Activated naive CD4-positive, alpha-beta T cell treated with anti-CD3 and anti-CD28 coated beads for 36 hours (primary cell): ENCODE data around the gene RGS3. TPM values are rescaled to one million over a fixed set of nuclear protein-coding genes. Genes with fewer than 3 reads are reported as not detected.

Source experiments
- CTCF ChIA-PET: fragments of 350-600 bp; sonication (Branson Sonifier 250); formaldehyde crosslinking; loops from one replicate; lab custom pipeline; 2021; ENCODE audit warnings: antibody characterized with exemption; lab: Charles Lee
- DNase-seq: peaks from one replicate; pipeline ENCODE4 v3.0.0-alpha.2; 2020
- H3K27ac Mint-ChIP-seq: one replicate; pipeline ENCODE4 v1.8.0; 2021; ENCODE audit warnings: mild to moderate bottlenecking, mixed read lengths
- H3K27me3 Mint-ChIP-seq: one replicate; pipeline ENCODE4 v1.8.0; 2021; ENCODE audit warnings: low read depth, mixed read lengths
- H3K36me3 Mint-ChIP-seq: one replicate; pipeline ENCODE4 v1.8.0; 2021; ENCODE audit warnings: low read depth, mixed read lengths
- H3K4me1 Mint-ChIP-seq: one replicate; pipeline ENCODE4 v1.8.0; 2021; ENCODE audit warnings: low read depth, mixed read lengths
- H3K4me3 Mint-ChIP-seq: one replicate; pipeline ENCODE4 v1.8.0; 2021; ENCODE audit warnings: mild to moderate bottlenecking, moderate library complexity, mixed read lengths
- H3K9me3 Mint-ChIP-seq: one replicate; pipeline ENCODE4 v1.8.0; 2021; ENCODE audit warnings: mixed read lengths
- intact Hi-C: fragments of 100-400 bp; cut with micrococcal nuclease; formaldehyde crosslinking; loops from one replicate; pipeline ENCODE4 v1.15.1; 2023
- total RNA-seq, 2 experiments: library from RNA; stranded (reverse); gene quantifications; one replicate each; pipeline ENCODE4 v1.2.3, GENCODE V29; 2021

The RGS3 gene
- total RNA-seq, 2 experiments from 2014 or later, result 11.9 to 12.6 TPM

DNA sequence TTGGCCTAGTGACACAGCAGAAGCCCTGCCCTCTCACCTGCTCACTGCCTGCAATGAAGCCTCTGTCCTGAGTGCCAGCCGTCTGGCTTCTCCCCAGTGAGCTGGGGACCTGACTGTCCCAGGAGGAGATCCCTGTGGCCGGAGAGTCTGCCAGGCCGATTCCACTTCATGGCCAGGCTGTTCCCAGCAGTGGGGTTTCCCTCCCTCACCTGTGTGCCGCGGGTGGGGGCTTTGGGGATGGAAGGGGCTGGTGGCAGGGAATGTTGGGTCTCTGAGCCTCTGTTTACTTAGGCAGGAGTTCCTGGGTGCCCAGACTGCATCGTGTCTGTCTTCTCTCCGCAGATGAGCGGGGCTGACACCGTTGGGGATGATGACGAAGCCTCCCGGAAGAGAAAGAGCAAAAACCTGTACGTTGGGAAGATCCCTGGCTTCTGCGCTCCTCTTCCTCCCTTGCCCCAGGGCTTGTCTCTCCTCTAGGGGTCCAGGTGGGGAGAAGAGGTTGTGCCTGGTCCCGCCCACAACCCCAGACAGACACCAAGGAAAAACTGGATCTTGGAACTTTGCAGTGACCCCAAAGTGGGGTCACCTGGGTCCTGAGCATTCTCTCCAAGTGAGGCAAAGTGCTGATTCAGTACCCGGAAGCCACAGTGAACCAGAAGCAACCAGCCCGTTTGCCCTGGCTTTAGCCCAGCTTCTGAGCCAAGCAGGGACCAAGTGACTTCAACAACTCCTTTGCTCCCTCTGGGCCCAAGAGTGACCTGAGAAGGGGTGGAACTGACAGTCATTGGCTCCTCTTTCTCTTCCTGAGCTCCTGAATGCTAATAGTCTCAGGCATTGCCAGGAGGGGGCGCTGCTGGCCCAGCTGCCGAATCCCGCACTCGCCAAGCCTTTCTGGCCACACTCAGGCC, 127.7 kb downstream of the RGS3 start:
- Mint-ChIP-seq H3K4me1 (peaks cover 37% of the 10 kb centered on the region), H3K27me3 (no peaks in the 10 kb centered on the region), H3K9me3 (no peaks in the 10 kb centered on the region), H3K27ac (no peak overlapping the region), H3K36me3 (peaks cover 3% of the 10 kb centered on the region), H3K4me3 (no peak overlapping the region)
- intact Hi-C loops, result loop anchor here (1.0 to 2.0 kb wide), 4 partner anchors 64 to 316 kb away; partner anchors contain the start of genes C9orf43, CDC26, POLE3 and PRPF4
- CTCF ChIA-PET, result interaction anchor here (0.5 to 20.1 kb wide), 30 partner anchors 9 to 327 kb away, joined by 3 to 440 read pairs (median 4); partner anchors contain the start of genes CDC26 and PRPF4
- DNase-seq, result peak; percentile 85

DNA sequence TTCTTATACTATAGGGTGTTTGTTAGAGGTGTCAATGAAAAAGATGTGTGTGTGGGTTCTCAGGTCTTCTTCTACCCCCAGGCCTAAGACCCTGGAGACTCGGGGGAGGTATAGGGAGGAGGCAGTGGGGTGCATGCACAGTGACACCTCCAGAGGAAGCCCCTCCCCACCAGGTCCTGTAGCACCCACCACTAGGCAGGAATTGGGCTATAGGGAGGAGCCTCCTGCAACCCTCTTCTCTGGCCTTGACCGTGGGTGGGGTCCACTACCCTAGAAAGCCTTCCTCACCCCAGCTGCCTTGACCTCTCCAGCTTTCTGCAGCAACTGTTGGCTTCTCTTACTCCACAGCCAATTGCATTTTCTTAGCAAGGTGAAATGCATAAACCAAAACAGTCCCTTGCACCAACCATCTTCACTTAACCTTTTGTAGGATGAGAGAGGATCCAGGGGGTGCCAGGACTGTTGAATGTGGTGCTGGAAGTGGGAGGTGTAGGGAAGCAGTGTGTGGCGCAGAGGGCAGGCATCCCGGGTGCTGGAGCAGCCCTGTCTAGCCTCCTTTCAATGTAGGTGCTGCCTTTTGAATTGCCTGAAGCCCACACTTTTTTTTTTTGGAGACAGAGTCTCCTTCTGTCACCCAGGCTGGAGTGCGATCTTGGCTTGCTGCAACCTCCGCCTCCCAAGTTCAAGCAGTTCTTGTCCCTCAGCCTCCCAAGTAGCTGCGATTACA, 128.5 kb downstream of the RGS3 start:
- Mint-ChIP-seq H3K36me3 (peaks cover 7% of the 10 kb centered on the region), H3K27me3 (no peaks in the 10 kb centered on the region), H3K9me3 (no peaks in the 10 kb centered on the region), H3K27ac (no peak overlapping the region), H3K4me1 (peaks cover 31% of the 10 kb centered on the region), H3K4me3 (no peak overlapping the region)
- intact Hi-C loops, result loop anchor here (1.0 to 2.0 kb wide), 3 partner anchors 63 to 317 kb away; partner anchors contain the start of genes C9orf43, CDC26, POLE3 and PRPF4
- no peak for DNase-seq
- CTCF ChIA-PET, result interaction anchor here (0.6 to 20.1 kb wide), 32 partner anchors 9 to 317 kb away, joined by 3 to 440 read pairs (median 4); partner anchors contain the start of genes CDC26 and PRPF4

DNA sequence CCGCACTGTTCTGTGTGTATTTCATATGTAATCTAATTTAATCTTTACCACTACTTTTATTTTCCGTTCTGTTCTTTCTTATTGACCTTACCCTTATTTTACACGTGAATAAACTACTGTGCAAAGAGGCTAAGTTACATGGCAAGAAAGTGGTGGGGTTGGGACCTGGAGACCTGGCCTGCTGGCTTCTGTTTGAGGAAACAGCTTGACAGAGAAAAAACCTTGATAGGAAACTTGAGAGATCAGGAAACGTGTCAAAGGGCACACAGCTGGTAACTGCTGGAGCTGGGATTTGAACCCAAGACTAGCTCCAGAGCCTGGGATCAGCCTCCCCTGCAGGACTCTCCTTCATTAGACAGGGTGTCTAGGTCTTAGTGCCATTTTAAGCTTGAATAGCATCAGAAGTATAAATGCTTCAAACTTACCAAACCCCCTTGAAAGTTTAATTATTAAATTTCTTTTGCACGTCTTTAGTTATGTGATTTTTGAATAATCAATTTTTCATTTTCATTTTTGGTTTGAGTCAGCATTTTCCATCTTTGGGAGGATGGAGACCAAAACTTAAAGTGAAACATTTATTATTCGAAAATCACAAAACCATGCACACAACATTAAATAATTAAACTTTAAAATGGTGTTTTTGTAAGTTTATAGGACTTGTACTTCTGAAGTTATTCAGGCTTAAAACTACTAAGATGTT, 129.5 kb downstream of the RGS3 start:
- Mint-ChIP-seq H3K27ac (peak overlapping the region; percentile 32), H3K36me3 (peaks cover 7% of the 10 kb centered on the region), H3K4me3 (no peak overlapping the region), H3K9me3 (no peaks in the 10 kb centered on the region), H3K4me1 (peaks cover 27% of the 10 kb centered on the region), H3K27me3 (no peaks in the 10 kb centered on the region)
- DNase-seq, result no peak
- intact Hi-C loops, result loop anchor here (1.0 kb wide), 1 partner anchor 9 kb away; no protein-coding TSS in a partner anchor
- CTCF ChIA-PET, result interaction anchor here (0.6 to 20.1 kb wide), 11 partner anchors 9 to 375 kb away, joined by 3 to 440 read pairs (median 3); no protein-coding TSS in a partner anchor

DNA sequence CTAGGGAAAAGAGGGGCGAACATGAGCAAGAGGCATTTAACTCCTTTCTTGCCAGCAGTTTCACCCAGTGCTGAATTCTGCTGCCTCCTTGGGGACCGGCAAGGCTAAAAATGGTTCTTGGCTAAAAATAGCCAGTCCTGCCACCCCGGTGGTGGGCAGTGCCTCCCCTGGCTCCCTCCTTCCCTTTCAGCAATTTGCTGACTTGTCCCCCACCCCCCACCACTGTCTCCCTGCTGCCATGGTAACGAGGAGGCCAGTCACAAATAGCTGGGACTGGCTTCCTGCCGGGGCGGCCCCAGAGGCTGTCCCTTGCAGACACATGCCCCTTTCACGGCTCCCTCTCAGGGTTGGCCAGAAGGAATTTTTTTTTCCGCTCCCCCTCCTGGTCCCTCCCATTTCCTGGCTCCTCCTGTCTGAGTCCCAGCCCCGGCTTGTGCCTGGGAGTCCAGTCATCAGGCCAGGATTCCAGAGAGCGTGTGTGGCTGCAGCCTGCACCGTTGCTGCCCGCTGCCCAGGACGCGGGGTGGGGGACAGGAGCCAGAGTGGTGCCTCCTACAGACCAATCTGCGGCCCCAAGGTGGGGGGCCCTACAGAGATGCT, 130.3 kb downstream of the RGS3 start:
- CTCF ChIA-PET, result interaction anchor here (1.4 to 20.1 kb wide), 6 partner anchors 8 to 148 kb away, joined by 3 to 440 read pairs (median 26); no protein-coding TSS in a partner anchor
- no peaks in the 10 kb centered on the region for H3K27me3 Mint-ChIP-seq
- peaks cover 7% of the 10 kb centered on the region for H3K36me3 Mint-ChIP-seq
- H3K27ac Mint-ChIP-seq, result no peak overlapping the region
- H3K9me3 Mint-ChIP-seq, result no peaks in the 10 kb centered on the region
- intact Hi-C loops, result loop anchor here (1.0 kb wide), 1 partner anchor 9 kb away; no protein-coding TSS in a partner anchor
- peaks cover 23% of the 10 kb centered on the region for H3K4me1 Mint-ChIP-seq
- DNase-seq, result peak; percentile 26
- no peak overlapping the region for H3K4me3 Mint-ChIP-seq

DNA sequence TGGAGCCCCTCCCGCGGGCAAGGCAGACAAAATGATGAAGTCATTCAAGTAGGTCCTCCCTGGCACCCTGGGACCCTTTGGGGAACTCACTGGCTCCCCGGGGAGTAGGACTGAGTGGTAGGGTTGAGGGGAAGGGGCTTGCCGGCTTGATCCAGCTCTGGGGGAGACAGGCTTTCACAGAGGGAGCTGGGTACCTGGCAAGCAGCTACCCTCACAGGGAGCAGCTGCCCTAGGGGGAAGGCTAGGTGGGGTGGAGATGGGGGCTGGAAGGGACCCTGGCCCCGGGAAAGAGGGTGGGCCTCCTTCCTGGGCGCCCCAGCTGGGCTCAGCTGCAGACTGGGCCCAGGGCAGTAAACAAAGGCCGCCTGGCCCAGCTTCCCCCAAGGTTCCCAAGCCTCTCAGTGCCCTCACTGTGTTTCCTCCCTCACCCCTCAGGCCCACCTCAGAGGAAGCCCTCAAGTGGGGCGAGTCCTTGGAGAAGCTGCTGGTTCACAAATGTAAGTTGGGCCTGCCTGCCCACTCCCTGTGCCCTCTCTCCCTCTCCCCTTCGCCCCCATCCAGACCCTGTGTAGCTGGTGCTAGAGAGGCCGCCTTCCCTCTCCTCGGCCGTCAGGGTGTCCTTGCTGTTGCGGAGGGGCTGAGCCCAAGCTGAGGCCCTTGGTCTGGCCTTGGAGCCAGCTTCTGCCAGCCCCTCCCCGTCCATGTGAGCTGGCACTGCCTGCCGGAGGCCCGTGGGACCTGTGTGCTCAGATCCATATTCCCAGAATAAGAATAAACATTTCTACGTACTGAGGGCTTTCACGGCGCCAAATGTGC, 131.2 kb downstream of the RGS3 start:
- H3K4me1 Mint-ChIP-seq, result peaks cover 17% of the 10 kb centered on the region
- DNase-seq, result no peak
- H3K36me3 Mint-ChIP-seq, result peaks cover 7% of the 10 kb centered on the region
- no peaks in the 10 kb centered on the region for H3K9me3 Mint-ChIP-seq
- CTCF ChIA-PET, result interaction anchor here (0.6 to 20.1 kb wide), 4 partner anchors 64 to 1276 kb away, joined by 3 to 440 read pairs (median 7); no protein-coding TSS in a partner anchor
- H3K27ac Mint-ChIP-seq, result no peak overlapping the region
- intact Hi-C loops, result no loop called here
- no peaks in the 10 kb centered on the region for H3K27me3 Mint-ChIP-seq
- H3K4me3 Mint-ChIP-seq, result no peak overlapping the region

DNA sequence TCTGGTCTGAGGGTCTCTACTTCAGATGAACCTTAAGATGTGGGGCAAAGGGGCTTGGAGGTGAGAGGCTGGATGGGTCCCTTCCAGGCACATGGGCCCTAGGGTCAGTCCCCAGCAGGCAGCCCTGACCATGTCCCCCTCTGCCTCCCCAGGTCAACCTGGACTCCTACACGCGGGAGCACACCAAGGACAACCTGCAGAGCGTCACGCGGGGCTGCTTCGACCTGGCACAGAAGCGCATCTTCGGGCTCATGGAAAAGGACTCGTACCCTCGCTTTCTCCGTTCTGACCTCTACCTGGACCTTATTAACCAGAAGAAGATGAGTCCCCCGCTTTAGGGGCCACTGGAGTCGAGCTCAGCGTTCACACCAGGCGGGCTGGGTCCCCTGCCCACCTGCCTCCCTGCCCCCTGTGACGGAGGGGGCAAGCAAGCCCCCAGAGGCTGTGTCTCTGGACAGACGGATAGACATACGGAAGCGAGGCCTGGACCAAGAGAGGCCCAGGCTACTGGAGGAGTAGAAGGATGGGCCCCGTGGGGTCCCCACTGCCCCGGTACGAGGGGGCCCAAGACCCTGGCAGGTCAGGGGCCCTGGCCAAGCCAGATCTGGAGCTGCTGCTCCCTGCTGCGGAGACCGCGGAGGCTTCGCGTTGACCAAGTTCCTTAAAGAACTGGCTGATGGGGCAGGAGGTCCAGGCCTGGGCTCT, 133.2 kb downstream of the RGS3 start:
- Mint-ChIP-seq H3K4me1 (peaks cover 16% of the 10 kb centered on the region), H3K27ac (no peak overlapping the region), H3K36me3 (peaks cover 7% of the 10 kb centered on the region), H3K4me3 (no peak overlapping the region), H3K27me3 (no peaks in the 10 kb centered on the region), H3K9me3 (no peaks in the 10 kb centered on the region)
- DNase-seq, result no peak
- intact Hi-C loops, result no loop called here
- CTCF ChIA-PET, result interaction anchor here (0.8 to 20.1 kb wide), 2 partner anchors 62 to 151 kb away, joined by 4 to 440 read pairs; no protein-coding TSS in a partner anchor

DNA sequence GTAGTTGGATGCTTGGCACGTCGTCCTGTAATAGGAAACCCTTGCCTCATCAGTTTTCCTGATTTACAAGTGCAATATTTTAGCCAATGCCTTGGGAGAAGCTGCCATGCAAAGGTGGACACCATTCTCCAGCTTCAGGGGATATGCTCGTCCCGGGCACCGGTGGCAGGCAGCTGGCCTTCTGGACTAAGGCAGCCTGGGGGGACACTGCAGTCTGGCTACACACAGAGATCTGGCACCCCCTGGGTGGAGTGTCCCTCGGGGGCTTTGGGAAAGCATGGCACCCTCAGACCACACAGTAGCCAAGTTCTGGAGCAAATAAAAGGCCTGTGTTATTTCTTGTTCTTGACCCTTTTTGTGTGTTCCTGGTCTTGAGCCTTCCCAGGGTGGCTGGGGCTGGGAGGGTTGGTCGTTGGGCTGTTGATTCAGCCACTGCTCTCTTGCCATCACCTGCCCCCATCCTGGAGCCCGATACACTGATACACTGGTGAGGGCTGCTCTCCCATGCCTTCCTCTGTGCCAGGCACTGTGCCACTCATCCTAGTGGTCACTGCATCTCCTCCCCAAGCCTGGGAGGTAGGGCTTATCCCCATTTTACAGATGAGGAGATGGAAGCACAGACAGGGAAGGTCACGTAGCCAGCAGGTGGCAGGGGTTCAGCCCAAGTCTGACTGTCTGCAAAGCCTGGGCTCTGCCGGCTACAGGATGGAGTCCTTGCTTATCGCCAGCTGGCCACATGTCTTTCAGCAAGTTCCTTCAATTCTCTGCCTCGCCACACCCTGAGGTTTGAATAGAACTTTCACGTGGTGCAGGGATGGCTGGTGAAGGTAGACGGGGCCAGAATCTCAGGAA, 134.1 kb downstream of the RGS3 start:
- CTCF ChIA-PET, result interaction anchor here (0.8 to 20.1 kb wide), 2 partner anchors 61 to 152 kb away, joined by 4 to 440 read pairs; no protein-coding TSS in a partner anchor
- H3K36me3 Mint-ChIP-seq, result peaks cover 7% of the 10 kb centered on the region
- intact Hi-C loops, result no loop called here
- no peak overlapping the region for H3K27ac Mint-ChIP-seq
- H3K4me3 Mint-ChIP-seq, result no peak overlapping the region
- no peaks in the 10 kb centered on the region for H3K27me3 Mint-ChIP-seq
- no peaks in the 10 kb centered on the region for H3K9me3 Mint-ChIP-seq
- DNase-seq, result no peak
- peaks cover 16% of the 10 kb centered on the region for H3K4me1 Mint-ChIP-seq

DNA sequence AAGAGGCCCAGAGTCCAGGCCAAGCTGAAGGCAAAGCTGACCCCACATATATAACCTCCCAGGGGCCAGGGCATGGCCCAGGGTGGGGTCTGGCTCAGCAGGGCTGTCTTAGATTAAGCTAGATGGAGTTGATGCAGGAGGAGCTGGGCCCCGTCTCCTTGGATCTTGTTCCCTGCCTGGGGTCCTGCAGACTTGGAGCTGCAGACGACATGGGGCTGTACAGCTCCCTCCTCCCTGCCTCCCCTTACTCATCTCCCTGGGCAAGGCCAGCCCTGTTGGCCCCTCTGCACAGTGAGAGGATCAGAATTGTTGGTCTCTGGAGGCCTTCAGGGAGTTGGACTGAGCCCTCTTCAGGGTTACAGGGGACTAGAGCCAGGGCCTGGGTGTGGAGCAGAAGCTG, 134.9 kb downstream of the RGS3 start:
- H3K9me3 Mint-ChIP-seq, result no peaks in the 10 kb centered on the region
- no peak overlapping the region for H3K4me3 Mint-ChIP-seq
- peaks cover 9% of the 10 kb centered on the region for H3K4me1 Mint-ChIP-seq
- H3K27ac Mint-ChIP-seq, result no peak overlapping the region
- CTCF ChIA-PET, result interaction anchor here (20.1 kb wide), 1 partner anchor 60 kb away, joined by 440 read pairs; no protein-coding TSS in a partner anchor
- H3K36me3 Mint-ChIP-seq, result peaks cover 4% of the 10 kb centered on the region
- no peak for DNase-seq
- H3K27me3 Mint-ChIP-seq, result no peaks in the 10 kb centered on the region
- intact Hi-C loops, result no loop called here

DNA sequence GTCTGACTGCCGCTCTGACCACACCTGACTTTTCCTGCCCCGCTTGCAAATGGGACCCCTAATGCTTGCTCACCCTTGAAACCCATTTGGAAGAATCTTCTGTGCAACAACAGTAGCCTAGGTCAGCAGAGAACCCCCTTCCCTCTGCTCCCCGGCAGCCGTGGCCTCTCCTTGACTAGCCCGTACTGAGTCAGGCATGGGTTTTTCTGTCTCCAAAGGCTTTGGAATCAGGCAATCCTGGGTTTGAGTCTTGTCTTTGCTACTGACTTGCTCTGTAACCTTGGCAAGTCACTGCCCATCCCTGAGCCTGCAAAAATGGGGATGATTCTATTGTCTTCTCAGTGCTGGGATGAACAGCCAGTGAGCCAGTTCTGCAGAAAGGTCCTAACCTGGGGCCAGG, 135.4 kb downstream of the RGS3 start:
- H3K27ac Mint-ChIP-seq, result no peak overlapping the region
- H3K4me1 Mint-ChIP-seq, result peaks cover 4% of the 10 kb centered on the region
- no peaks in the 10 kb centered on the region for H3K27me3 Mint-ChIP-seq
- CTCF ChIA-PET, result interaction anchor here (1.4 to 20.1 kb wide), 2 partner anchors 24 to 60 kb away, joined by 3 to 440 read pairs; no protein-coding TSS in a partner anchor
- peaks cover 4% of the 10 kb centered on the region for H3K36me3 Mint-ChIP-seq
- no peak overlapping the region for H3K4me3 Mint-ChIP-seq
- H3K9me3 Mint-ChIP-seq, result no peaks in the 10 kb centered on the region
- intact Hi-C loops, result no loop called here
- DNase-seq, result no peak
